HG03108 (cell line): ENCODE data around the gene NR2C2.
"Not testable (repeated sequence)": the region's sequence is repeated elsewhere in the genome, so short reads cannot be mapped to it uniquely, and the experiment has no call there.

Source experiments
- ATAC-seq: cut with Tn5 transposase; IDR thresholded peaks from one replicate; pipeline ENCODE4 v1.9.1; 2021; ENCODE audit warnings: moderate library complexity; ENCODE audit not compliant: unreplicated experiment

Gene NR2C2

DNA sequence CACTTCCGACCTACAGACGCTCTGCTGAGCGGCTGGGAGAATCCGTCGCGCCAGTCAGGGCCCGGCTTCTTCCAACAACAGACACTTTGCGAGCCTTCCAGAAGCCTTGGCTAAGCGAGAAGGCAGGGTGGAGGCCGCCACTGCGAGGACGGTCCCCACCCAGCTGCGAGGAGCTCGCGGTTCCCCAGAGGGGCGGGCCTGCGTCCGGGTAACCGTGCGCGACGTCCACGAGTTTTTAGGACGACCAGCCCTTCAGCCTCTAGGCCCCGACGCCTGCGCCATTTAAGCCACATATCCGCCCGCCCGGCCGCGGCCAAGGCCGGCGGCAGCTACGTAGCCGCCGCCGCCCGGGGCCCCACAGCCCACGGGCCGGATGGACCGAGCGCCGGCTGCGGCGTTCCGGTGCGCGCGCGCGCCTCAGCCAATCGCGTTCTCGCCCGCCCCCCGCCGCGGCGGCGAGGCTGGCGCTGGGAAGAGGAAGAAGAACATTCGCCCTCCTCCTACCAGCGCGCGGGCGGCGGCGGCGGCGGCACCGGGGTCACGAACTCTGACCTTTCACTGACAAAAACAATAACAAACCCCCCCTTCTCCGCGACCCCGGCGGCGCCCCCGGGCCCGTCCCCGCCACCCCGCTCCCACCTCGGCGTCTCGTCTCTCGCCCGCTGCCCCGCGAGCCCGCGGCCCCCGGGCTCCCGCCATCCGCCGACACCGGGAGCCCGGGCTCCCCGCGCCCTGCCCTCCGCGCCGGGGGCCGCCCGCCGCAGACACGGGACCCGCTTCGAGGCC, at the start of gene NR2C2:
Gene NR2C2 (plus strand): TSS at position 484 of the 786 bp plus-strand sequence. CDS start 56,332 bp downstream, outside the sequence.
- ATAC-seq: peak; percentile 41

DNA sequence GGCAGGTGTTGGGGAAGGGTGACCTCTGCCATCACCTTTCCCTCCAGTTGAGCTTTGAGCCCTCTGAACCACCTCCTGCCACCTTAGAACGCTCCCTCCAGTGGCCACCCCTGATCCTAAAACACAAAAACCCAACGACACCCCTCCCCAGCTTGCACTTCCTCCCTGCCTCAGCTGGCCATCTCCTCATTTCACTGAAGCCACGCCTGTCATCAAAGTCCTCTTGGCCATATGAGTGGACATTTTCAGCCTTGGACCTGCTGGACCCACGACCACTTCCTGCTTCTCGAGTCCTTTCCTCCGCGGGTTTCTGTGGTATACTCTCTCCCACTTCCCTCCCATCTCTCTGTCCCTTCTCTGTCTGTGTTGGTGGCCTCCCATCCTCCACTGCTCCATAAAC, 48.5 kb upstream of the NR2C2 start:
- no peak for ATAC-seq

DNA sequence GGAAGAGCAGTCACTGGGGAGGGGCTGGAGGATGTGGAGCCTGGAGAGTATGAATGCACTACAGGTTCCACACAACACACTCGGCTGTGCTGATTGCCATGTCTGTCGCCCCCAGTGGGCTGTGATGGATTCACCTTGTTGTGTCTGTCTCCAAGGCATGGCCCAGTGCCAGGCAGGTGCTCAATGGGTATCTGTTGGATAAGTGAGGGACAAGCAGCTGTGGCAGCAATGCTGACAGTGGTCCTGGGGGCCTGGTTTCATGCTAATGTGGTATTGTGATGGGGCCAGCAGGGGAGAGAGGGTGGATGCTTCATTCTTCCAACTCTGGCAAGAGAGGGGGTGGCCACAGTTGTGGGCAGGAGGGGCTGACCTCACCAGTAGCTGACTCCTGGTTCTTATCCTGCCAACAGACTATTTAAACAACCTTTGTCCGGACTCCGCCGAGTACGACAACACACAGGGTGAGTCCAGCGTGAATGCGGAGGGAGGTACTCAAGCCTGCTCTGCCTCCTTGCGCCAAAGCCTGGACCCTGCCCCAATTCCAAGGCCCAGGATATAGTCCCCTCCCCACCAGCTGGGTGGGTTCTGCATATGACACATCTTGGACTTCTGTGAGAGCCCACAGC, 47.3 kb upstream of the NR2C2 start:
- ATAC-seq: no peak

DNA sequence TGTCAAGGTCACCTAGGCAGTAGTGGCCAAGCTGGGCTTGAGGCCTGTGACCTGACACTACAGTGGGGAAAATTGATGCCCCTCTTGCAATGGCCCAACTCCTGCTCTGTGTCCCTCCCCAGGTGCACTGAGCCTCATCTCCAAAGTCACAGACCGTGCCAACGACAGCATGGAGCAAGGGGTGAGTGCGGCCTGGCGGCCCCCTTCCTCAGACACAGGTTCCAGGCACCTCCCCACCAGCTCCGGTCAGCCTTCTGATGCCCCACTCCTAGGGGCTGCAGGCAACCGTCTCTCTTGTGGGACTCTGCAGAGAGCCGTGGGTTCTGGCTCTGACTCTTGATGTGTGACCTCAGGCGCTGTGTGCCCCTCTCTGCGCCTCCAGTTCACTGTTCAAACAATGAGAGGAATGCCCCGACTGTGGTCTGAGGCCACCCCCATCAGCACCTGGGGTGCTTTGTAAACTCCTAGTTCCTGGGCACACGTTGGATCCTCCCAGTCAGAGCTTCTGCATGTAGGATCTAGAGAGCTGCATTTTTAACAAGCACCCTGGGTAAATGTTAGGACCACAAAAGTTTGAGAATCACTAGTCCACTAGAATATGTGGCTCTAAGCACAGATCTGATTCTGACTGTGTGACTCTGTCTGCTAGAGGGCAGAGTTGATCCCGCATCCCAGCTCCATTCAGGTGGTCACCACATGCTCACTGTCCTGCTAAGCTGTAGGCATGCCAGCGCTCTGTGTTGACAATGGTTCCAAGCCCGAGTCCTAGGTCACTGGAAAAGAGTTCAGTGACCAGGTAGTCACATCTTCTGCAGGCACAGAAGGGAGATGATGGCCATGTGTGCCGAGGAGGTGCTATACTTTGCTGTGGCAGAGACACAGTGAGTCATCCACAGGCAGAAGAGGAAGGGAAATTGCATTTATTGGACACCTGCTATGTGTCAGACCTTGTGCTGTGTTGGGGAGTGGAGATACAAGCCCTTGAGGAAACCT, 46.2 kb upstream of the NR2C2 start:
- ATAC-seq: no peak

DNA sequence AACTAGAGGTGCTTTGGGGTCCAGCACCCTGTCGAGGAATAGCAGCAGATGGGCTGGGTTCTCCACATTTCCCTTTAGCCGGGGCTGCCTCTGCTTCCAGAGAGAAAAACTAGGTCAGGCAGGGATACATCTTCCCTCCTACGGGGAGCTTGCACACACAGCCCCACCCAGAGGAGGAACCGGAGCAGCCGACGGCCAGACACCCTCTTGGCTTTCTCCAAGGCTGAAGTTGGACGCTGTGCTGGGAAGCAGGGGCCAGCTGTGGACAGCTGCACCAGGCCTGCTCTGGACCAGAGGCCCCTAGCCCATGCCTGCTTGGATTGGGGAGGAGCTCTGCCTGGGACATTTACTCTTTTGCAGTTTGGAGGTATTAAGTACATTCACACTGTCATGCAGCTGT, 44.7 kb upstream of the NR2C2 start:
- ATAC-seq: no peak

DNA sequence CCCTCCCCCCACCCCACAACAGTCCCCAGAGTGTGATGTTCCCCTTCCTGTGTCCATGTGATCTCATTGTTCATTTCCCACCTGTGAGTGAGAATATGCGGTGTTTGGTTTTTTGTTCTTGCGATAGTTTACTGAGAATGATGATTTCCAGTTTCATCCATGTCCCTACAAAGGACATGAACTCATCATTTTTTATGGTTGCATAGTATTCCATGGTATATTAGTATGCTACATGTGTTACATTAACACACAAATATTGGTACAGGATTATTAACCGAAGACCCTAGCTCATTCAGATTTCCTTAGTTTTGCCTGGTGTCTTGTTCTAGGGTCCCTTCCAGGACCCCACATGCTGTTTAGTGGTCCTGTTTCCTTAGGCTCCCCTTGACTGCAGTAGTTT, 43.9 kb upstream of the NR2C2 start:
- ATAC-seq: not testable (repeated sequence)

DNA sequence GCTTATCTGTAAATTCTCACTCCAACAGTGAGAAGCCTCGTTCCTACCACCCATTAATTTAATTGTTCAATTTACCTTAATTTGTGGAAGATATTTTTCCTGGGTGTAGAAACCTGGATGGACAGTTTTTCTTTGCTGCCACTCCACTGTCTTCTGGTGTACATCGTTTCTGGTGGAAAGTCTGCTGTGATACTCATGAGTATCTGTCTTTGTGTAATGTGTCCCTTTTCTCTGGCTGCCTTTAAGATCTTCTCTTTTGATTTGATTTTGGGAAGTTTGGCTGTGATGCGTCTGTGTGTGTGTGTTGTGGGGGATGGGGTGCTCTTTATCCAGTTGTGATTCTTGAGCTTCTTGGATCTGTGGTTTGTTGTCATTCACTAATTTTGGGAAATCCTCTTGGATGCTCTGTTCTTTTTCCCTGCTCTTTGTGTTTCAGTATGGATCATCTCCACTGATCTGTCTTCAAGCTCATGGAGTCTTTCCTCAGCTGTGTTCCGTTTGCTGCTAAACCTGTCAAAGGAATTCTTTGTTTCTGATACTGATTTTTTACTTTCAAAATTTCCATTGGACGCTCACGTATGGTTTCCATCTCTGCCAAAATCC, 42.2 kb upstream of the NR2C2 start:
- ATAC-seq: no peak

DNA sequence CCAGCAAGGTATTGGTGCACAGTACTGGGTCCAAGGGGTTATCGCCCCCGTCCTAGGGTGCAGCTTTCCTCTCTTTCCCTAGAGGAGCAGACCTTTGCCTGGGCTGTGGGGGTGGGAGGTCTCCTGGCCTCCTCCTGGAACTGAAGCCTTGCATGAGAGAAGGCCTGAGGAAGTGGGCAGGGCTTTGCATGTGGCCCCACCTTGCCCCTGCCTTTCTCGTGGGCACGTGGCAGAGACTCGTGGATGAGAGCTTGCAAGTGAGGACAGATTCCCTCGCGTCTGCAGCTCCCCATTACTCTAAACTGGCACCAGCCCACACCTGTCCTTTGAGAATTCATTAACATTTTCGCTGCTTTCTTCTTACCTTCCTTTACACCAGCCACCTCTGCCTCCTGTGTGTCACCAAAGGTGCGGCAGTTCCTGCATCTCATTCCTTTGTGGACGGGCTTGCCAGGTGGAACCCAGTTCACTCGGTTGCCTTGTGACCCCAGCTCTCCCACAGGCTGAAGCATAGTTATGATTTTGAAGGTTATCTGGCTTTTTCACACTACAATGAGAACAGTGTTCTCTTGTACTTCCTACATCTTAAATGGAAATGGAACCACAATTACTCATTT, 40.9 kb upstream of the NR2C2 start:
- no peak for ATAC-seq

DNA sequence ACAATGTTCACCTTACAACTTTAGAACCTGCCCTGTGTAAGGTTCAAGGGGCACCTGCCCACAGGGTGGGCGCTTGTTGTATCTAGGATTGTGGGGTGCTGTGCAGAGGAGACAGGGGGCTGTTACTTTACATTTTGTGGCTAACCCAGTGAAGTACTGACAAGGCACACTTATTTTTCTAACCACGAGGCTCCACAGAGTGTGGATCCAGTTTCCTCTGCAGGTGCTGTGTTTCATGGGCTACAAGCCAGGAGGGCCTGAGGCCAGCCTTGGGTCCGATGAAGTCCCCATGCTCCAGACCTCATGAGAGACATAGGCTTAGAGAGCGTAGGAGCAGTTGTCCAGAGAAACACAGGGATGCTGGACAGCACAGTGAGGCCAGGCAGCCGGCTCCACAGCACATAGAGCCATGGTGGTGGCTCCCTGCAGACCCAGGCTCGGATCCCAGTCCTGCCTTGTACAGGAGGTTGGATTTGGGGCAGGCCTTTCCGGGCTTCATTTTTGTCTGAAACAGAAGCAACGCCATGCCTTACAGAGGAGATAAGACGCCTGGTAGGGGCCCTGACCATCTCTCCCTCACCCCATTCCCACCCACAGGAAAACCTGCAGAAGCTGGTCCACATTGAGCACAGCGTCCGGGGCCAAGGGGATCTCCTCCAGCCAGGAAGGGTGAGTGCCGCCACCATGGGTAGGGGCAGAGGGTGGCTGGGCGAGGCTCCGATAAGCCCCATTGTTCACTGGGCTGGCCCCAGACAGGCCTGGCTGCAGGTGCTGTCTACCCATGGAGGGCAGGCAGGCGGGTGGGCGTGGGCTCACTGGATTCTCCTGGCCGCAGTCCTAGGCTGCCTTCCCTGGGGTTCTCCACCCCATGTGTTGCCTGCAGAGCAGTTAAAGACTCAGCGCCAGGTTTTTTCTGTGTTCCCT, 40.1 kb upstream of the NR2C2 start:
- ATAC-seq: no peak

DNA sequence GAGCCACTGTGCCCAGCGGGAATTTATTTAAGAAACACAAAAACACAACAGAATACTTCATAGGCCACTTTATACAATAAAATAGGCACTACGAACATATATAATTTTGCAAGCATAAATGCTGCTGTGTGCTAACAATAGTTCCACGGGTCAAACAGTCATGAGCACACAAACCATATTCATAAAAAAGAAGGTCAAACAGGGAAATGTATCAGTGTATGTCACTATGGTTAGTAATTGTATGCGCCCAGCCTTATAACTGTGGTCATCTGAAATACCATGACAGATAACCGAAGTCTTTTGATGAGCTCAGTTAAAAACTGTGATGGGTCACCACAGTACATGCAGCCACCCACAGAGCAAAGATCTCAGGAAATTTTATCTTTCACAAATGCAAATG, 38.1 kb upstream of the NR2C2 start:
- no peak for ATAC-seq

DNA sequence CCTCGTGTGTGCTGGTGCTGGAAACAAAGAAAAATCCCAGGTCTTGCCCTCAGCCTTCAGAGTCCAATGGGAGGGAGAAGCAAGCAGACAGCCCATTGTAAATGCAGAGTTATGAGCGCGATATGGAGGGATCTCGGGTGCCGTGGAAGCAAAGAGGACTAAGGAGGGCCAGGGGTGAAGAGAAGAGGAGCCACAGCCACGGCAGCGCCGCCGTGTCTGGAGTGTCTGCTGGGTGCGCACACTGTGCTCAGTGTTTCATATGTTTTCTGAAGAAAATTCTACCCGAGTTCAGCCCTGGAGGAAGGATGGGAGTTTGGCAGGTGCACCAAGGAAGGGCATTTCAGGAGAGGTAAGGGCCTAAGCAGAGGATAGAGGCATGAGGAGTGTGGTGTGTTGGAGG, 35.7 kb upstream of the NR2C2 start:
- ATAC-seq: no peak

DNA sequence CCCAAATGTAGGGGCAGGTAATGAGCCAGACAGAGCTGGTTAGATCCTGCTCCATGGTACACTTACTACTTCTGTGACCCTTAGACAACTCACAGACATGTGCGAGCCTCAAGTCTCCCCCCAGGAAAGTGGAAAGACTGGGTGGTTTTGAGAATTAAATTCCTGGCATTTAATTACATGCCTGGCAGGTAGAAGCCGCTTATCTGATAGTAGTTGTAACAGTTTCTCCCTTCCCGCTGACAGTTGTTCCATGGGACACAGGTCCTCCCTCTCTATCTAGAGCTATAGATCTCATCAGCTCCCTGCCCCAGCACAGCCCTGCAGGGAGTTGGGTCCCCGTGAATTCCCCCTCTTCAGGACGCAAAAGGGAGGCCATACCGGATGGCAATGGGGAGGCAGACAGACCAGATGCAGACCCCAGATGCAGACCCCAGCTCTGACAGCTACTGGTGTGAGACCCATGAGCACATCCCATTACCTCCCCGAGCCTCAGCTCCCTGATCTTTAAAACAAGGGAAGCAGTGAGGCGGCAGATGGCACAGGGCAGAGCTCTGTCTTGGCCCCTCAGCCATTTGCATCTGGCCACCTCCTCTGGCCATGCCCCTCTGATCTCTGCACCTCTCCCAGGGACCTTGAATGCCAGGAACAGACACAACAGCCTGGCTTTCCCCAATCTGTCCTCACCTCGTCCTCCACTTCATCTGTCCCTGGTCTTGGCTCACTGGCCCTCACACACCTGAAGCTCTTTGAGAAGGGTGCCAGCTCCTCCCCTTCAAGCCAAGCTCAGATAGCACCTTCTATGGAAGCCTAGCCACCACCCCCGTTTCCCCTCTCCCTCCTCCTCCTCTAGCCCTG, 34.1 kb upstream of the NR2C2 start:
- no peak for ATAC-seq

DNA sequence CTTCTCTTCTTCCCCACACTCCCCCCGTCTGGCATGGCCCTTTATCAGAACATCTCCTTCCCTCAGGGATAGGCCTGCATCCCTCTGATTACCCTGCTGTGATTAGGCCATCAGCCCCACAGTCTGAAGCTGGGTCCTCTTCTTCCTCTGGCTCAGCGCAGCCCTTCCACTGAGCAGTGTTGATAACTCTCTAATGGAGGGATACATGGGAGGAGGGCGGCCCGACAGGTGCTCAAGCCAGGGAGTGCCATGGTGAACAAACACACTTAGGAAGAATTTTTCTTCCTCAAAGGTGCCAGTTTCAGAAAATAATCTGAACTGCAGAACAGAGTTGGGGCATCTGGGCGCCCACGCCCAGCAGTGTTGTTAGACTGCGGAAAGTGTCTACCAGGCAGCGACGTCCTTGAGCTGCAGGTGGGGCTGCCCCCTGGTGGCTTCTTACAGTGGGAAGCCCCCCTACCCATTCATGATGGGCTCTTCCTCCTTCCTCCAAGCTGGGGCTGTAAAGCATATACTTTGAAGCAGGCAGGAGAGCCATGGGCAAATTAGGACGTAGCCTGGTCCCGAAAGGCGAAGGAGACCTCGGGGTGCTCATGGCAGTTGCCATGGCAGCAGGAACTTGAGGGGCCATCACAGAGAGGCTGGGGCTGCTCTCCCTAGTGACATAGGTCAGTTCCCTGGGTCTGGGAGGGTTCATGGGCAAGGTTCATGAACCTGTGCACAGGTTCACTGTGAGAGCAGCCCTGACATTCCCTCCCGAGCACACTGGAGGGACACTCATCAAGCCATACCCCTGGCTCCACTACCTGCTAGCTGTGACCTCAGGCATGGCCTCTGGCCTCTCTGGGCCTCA, 33.2 kb upstream of the NR2C2 start:
- ATAC-seq: no peak

DNA sequence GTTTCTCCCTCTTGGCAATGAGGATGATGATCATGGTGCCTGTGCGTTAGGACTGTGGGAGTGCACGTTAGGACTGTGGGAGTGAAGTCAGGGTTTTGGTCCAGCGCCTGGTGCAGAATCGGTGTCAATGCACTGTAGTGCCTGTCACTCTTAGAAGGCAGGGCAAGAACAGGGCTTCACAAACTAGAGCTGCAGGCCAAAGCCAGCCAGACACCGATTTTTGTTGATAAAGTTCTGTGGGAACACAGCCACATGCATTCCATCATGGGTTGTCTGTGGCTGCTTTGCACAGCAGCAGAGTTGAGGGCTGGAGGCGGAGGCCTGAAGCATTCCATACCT, 32.6 kb upstream of the NR2C2 start:
- ATAC-seq: no peak

DNA sequence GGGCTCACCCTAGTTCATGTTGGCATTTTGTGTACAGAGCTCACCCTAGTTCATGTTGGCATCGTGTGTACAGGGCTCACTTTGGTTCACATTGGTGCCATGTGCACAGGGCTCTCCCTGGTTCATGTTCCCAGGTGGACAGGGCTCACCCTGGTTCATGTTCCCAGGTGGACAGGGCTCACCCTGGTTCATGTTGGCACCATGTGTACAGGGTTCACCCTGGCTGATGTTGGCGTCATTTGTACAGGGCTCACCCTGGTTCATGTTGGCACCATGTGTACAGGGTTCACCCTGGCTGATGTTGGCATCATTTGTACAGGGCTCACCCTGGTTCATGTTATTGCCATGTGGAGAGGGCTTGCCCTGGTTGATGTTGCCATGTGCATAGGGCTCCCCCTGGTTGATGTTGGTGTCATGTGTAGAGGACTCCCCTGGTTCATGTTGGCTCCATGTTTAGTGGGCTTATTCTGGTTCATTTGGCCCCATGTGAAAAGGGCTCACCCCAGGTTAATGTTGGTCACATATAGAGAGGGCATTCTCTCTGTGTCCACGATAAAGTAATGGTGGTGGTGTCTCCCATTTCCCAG, 31.7 kb upstream of the NR2C2 start:
- no peak for ATAC-seq

DNA sequence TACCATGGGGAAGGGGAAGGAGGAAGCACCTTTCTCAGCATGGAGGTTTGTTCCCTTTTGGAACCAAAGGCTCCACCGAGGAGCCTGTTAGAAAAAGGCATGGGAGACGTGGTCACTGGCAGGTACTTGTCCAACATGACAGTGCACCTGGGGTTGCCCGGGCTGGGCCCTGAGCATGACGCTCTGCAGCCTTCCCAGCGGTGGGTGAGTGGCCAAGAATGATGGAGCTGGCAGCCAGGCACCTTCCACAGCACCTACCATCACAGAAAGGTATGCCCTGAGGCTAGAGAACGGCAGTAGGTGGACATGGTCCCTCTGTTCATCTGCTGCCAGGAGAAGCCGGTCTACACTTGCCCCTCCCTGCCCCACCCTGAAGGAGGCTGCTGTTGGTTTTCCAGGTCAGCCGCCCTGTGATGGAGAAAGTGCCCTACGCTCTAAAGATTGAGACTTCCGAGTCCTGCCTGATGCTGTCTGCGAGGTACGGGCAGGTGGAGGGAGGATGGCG, 29.0 kb upstream of the NR2C2 start:
- ATAC-seq: no peak

DNA sequence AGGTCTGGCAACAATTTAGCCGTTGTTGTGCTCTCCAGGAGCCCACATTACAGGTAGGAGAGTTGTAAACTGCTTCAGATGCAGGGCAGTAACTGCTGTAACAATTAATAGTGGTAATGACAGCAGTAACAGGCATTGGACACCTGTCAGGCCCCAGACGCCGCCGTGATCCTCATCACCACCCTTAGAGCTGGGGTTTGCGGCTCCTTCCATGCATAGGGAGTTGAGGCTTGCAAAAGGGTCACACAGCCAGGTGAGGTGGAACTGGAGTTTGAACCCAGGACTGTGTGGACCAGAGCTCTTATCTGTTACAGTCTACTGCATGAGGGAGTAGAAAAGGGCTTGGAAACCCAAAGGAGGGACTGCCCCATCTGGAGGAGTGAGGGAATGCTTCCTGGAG, 26.8 kb upstream of the NR2C2 start:
- ATAC-seq: no peak
